Smooth muscle cell (in vitro differentiated cells): ENCODE data around the gene SESN2. TPM values are rescaled to one million over a fixed set of nuclear protein-coding genes. Genes with fewer than 3 reads are reported as not detected.

Experiments used
- DNase-seq: peaks from one replicate; lab custom pipeline; 2025; ENCODE audit not compliant: unreplicated experiment; lab: John Stamatoyannopoulos, UW
- H2AFZ ChIP-seq: fragments of 200-600 bp; sonication (generic); 2 replicates; pipeline ENCODE4 v1.6.0; 2016; ENCODE audit warnings: antibody characterized with exemption, low read depth, mild to moderate bottlenecking
- H3F3A ChIP-seq: fragments of 200-600 bp; sonication (generic); 2 replicates; pipeline ENCODE4 v1.6.0; 2017; ENCODE audit warnings: antibody characterized with exemption, low read depth
- H3K27ac ChIP-seq: fragments of 200-600 bp; sonication (generic); 2 replicates; pipeline ENCODE4 v1.5.1; 2016; ENCODE audit warnings: low read depth, mild to moderate bottlenecking
- H3K27me3 ChIP-seq: fragments of 200-600 bp; sonication (generic); 2 replicates; pipeline ENCODE4 v1.6.1; 2016; ENCODE audit warnings: low read depth, mild to moderate bottlenecking
- H3K36me3 ChIP-seq: fragments of 200-600 bp; sonication (generic); 2 replicates; pipeline ENCODE4 v1.5.1; 2016; ENCODE audit warnings: low read depth
- H3K4me1 ChIP-seq: fragments of 200-600 bp; sonication (generic); 2 replicates; pipeline ENCODE4 v1.5.1; 2016; ENCODE audit warnings: low read depth
- H3K4me2 ChIP-seq: fragments of 200-600 bp; sonication (generic); 2 replicates; pipeline ENCODE4 v1.6.0; 2016; ENCODE audit warnings: mild to moderate bottlenecking
- H3K4me3 ChIP-seq: fragments of 200-600 bp; sonication (generic); 2 replicates; pipeline ENCODE4 v1.5.1; 2016; ENCODE audit warnings: mild to moderate bottlenecking
- H3K79me2 ChIP-seq: fragments of 200-600 bp; sonication (generic); 2 replicates; pipeline ENCODE4 v1.6.0; 2016; ENCODE audit warnings: low read depth, mild to moderate bottlenecking
- H3K9ac ChIP-seq: fragments of 200-600 bp; sonication (generic); 2 replicates; pipeline ENCODE4 v1.6.0; 2016; ENCODE audit warnings: low read depth
- H3K9me3 ChIP-seq: fragments of 200-600 bp; sonication (generic); replicated peaks from 2 replicates; pipeline ENCODE4 v1.5.1; 2016; ENCODE audit warnings: low read depth
- H4K20me1 ChIP-seq: fragments of 200-600 bp; sonication (generic); 2 replicates; pipeline ENCODE4 v1.6.0; 2016; ENCODE audit warnings: low read depth
- WGBS: methylation state at CpG from one replicate; pipeline ENCODE4 v1.1.7; 2016; ENCODE audit warnings: low lambda C conversion rate; 5-methylcytosine and 5-hydroxymethylcytosine counted together
- polyA plus RNA-seq: library from polyadenylated mRNA; unstranded; fragments of >200 nt; fragmentation: Nextera tagmentation; extraction: Ambion mirVana; gene quantifications from 2 replicates; pipeline ENCODE4 v1.2.1, GENCODE V29; 2016
- total RNA-seq: library from RNA; depleted of rRNA; stranded (reverse); fragments of >200 nt; gene quantifications from 2 replicates; pipeline ENCODE4 v1.2.3, GENCODE V29; 2014
- TF ChIP-seq, protein P1 (sequence below): fragments of 200-600 bp; sonication (generic); IDR thresholded peaks from 2 replicates; pipeline ENCODE4 v1.5.1; 2017; ENCODE audit warnings: borderline replicate concordance, mild to moderate bottlenecking, antibody characterized with exemption; ENCODE audit not compliant: insufficient read depth, poor library complexity, severe bottlenecking

Gene SESN2
- total and polyA plus RNA-seq, 2 experiments from 2014 or later: 30.8 to 42.8 TPM

DNA sequence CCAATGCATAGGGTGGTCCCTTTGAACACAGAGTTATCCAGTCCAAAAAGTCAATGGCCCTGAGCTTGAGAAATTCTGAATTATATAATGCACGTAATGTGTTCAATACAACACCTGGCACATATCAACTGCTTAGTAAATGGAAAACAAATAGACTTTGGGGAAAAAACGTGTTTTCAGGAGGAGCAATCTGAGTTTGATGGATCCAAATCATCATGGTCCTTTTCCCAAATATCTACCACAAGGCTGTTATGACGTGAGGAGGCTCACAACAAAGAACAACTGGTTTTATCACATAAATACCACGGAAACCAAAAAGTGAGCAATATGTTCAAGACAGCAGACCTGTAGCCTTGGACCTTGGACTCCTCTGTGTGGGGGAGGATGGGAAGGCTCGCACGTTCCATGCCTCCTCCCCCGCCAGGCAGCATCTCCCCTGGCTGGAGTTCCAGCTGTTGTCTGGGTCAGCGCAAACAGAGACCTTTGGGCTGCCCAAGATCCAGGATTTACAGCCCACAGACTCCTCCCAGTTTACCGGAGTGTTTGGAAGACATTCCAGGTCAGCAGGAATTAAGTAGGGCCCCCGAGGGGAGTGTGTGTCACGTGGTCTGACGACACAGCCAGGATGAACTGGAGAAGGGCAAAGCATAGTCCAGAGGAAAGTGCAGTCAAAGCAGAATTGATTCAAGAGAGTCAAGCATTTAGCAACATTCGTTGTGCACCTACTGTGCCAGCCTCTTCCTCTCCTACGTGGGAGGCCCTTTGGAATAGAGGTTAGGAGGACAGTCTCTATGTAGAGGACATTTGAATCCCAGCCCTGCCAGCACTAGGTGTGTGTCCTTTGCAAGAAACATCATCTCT lies 37.3 kb downstream of the SESN2 start:
- Histone ChIP-seq H3K4me2 (peak overlapping the region; percentile 83), H3K27ac (no peak overlapping the region), H3K27me3 (no peaks in the 10 kb centered on the region), H2AFZ (peak overlapping the region; percentile 75), H3K9me3 (no peaks in the 10 kb centered on the region), H3K79me2 (no peaks in the 10 kb centered on the region), H3K4me1 (peaks cover 9% of the 10 kb centered on the region), H3F3A (no peaks in the 10 kb centered on the region), H3K9ac (no peak overlapping the region), H3K36me3 (no peaks in the 10 kb centered on the region), H3K4me3 (peak overlapping the region; percentile 38), H4K20me1 (no peaks in the 10 kb centered on the region)
- TF ChIP-seq, protein P1, sequence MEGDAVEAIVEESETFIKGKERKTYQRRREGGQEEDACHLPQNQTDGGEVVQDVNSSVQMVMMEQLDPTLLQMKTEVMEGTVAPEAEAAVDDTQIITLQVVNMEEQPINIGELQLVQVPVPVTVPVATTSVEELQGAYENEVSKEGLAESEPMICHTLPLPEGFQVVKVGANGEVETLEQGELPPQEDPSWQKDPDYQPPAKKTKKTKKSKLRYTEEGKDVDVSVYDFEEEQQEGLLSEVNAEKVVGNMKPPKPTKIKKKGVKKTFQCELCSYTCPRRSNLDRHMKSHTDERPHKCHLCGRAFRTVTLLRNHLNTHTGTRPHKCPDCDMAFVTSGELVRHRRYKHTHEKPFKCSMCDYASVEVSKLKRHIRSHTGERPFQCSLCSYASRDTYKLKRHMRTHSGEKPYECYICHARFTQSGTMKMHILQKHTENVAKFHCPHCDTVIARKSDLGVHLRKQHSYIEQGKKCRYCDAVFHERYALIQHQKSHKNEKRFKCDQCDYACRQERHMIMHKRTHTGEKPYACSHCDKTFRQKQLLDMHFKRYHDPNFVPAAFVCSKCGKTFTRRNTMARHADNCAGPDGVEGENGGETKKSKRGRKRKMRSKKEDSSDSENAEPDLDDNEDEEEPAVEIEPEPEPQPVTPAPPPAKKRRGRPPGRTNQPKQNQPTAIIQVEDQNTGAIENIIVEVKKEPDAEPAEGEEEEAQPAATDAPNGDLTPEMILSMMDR: no peak
- WGBS: 23% methylated on average over 14 of the region's 14 CpGs
- no peak for DNase-seq

DNA sequence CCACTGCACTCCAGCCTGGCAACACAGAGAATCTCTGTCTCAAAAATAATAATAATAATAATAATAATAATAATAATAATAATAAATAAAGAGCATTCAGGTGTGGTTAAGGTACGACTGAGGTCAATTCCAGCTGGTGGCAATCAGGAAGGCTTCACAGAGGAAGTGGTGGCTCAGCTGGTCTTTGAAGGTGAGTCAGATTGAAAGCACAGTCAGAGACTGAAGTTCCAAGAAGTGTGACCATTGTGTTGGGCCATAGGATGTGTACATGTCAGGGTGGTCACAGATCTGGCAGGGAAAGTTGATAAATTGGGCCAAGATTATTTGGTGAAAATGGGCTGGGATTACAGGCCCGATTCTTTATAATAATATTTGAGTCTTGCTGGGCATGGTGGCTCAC lies 38.5 kb downstream of the SESN2 start:
- Histone ChIP-seq H3K9me3 (no peaks in the 10 kb centered on the region), H2AFZ (no peak overlapping the region), H3K4me1 (peaks cover 9% of the 10 kb centered on the region), H3K36me3 (no peaks in the 10 kb centered on the region), H3K79me2 (no peaks in the 10 kb centered on the region), H3F3A (no peaks in the 10 kb centered on the region), H3K9ac (no peak overlapping the region), H3K4me3 (no peak overlapping the region), H3K27me3 (no peaks in the 10 kb centered on the region), H3K27ac (no peak overlapping the region), H3K4me2 (no peak overlapping the region), H4K20me1 (no peaks in the 10 kb centered on the region)
- TF ChIP-seq, protein P1: no peak
- DNase-seq: no peak
- 93% methylated on average over 2 of the region's 2 CpGs for WGBS

DNA sequence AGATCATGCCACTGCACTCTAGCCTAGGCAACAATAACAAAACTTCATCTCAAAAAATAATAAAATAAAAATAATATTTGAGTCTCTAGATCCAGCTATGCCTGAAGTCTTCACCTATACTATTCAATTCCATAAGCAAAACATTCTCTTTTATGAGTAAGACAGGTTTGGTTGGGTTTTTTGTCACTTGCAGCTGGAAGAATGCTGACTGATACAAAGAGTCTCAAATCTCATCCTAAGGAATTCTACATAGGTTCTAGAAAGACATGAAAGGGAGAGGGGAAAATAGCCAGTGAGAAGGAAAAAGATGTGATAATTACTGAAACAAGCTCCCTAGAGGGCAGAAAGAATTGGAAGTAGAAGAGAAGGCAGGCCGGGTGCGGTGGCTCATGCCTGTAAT lies 39.1 kb downstream of the SESN2 start:
- Histone ChIP-seq H3F3A (no peaks in the 10 kb centered on the region), H3K4me2 (no peak overlapping the region), H3K27me3 (no peaks in the 10 kb centered on the region), H3K4me3 (no peak overlapping the region), H3K9me3 (no peaks in the 10 kb centered on the region), H3K9ac (no peak overlapping the region), H3K79me2 (no peaks in the 10 kb centered on the region), H3K27ac (no peak overlapping the region), H4K20me1 (no peaks in the 10 kb centered on the region), H3K4me1 (peaks cover 9% of the 10 kb centered on the region), H3K36me3 (no peaks in the 10 kb centered on the region), H2AFZ (no peak overlapping the region)
- DNase-seq: no peak
- 96% methylated on average over 2 of the region's 2 CpGs for WGBS
- TF ChIP-seq, protein P1: no peak
